HG03460 (cell line): ENCODE data around the gene VAMP4.
A peak's percentile ranks its signal among the peaks of the same experiment; 100 is the strongest.
"Not testable (repeated sequence)": the region's sequence is repeated elsewhere in the genome, so short reads cannot be mapped to it uniquely, and the experiment has no call there.

ENCODE experiments used
- ATAC-seq: cut with Tn5 transposase; IDR thresholded peaks from one replicate; pipeline ENCODE4 v1.9.1; 2021; ENCODE audit not compliant: unreplicated experiment

VAMP4 gene

GRCh38 chr1:171753182-171753581 is 11.3 kb upstream of the VAMP4 start:
- ATAC-seq = no peak

GRCh38 chr1:171751221-171751620 is 9.4 kb upstream of the VAMP4 start:
- no peak for ATAC-seq

- no peak for ATAC-seq
Observed at GRCh38 chr1:171748651-171749050, 6.8 kb upstream of the VAMP4 start.

DNA sequence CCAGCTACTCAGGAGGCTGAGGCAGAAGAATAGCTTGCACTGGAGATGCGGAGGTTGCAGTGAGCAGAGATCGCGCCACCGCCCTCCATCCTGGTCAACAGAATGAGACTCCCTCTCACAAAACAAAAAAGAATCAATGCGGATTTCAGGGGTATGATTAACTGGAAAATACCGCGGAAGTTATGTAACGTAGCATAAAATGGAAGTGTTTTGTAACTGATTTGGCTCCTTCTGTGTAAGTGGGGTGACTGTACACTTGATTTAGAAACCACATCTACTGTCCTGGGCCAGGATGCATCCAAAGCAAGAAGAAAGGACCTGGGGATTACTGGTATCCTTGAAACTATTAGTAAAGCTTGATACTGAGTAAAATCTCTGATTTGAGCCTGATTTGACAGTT is 3.1 kb upstream of the VAMP4 start:
- ATAC-seq = no peak

GRCh38 chr1:171743081-171743870 is 1.4 kb upstream of the VAMP4 start:
- no peak for ATAC-seq

DNA sequence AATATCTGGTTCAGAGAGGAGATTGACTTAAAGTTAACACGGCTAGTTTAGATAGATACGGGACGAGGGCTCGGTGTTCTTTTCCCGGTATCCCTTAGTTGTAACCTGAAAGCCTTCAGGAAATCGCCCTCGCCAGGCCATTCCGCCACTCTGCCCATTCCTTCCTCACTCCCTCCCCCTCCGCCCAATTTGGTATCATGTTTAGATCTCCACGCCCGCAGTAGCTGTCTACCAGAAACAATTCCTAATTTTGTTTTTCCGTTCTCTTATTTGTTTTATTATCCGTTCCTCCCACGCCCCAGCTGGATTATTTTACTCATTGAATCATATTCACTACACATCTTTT is 685 bp upstream of the VAMP4 start:
- peak; percentile 10 for ATAC-seq

GRCh38 chr1:171740987-171741871 is 636 bp downstream of the VAMP4 start:
- peak; percentile 30 for ATAC-seq

DNA sequence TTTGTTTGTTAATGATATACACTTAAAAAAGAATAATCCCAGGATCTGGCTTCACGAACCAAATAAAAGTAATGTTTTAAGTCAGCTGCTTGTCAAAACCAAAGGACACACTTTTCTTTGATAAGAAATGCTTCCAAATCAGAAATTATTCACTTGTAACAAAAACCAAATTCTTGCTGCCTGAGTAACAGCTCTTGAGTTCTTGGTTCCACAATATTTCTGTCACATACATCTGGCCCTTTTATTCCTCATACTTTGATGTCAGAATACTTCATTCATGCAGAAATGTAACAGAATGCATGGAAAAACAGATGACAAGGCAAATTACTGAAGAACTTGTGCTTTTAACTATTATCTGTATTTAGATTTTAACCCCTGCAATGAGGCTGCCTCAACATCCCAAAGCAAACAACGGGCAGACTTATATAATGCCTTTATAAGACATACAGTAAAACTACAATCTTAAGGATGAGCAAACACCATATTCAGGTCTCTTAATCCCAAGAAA is 1.5 kb downstream of the VAMP4 start:
- ATAC-seq = no peak

DNA sequence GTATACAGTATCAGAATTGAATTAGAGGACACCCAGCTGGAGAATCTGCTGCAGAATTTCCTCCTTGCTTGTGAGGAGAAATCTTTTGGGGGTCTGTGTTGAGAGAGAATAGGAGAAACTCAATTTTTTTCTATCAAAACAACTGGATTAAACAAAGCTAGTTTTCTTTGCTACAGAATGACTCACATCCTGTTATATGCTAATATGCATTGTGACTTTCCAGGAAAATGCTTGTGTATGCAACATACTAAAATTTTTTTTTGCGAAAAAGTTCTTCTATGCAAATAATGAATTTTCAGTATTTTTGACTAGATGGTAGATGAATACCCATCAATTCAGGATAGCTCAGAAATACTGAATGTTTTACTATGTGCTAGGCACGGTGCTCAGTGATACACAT is 2.2 kb downstream of the VAMP4 start:
- no peak for ATAC-seq

GRCh38 chr1:171738911-171739310 is 3.0 kb downstream of the VAMP4 start:
- ATAC-seq = no peak

- no peak for ATAC-seq
Observed at GRCh38 chr1:171736196-171736595, 5.7 kb downstream of the VAMP4 start.

DNA sequence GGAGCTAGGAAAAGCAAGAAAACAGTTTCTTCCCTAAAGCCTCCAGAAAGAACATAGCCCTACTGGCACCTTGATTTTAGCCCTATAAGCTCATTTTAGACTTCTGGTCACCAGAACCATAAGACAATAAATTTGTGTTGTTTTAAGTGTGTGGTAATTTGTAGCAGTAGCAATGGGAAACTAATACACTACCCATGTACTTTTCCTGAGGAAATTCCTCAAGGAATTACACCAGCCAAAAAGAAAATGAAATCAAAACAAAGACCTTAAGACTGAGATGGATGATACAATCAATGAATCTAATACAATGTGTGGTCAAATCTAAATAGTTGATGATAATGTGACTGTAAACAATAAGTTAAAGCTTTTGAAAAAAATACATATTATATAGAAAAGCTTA is 11.8 kb downstream of the VAMP4 start:
- no peak for ATAC-seq

DNA sequence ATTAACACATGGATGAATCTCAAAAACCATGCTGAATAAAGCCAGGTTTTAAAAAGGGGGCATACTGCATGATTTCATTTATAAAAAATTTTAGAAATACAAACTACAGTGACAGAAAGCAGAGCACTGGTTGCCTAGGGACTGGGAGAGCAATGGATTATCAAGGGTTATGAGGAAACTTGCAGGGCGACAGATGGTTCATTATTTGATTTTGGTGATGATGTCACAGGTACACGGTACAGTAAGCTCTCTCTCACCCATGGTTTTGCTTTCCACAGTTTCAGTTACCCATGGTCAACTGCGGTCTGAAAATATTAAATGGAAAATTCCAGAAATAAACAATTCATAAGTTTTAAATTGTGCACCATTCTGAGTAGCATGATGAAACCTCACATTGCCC is 14.1 kb downstream of the VAMP4 start:
- ATAC-seq = no peak

DNA sequence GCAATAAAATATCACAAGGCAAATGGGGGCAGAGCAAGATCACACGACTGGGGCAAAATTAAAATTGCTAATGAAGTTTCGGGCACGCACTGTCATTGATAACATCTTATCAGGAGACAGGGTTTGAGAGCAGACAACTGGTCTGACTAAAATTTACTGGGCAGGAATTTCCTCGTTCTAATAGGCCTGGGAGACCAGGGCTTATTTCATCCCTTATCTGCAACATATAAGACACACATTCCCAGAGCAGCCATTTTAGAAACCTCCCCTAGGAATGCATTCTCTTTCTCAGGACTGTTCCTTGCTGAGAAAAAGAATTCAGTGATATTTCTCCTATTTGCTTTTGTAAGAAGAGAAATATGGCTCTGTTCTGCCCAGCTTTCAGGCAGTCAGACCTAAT is 18.7 kb downstream of the VAMP4 start:
- ATAC-seq = not testable (repeated sequence)

GRCh38 chr1:171718848-171719247 is 23.0 kb downstream of the VAMP4 start:
- ATAC-seq = no peak

GRCh38 chr1:171718216-171718615 is 23.6 kb downstream of the VAMP4 start:
- ATAC-seq = no peak

GRCh38 chr1:171717062-171717718 is 24.7 kb downstream of the VAMP4 start:
- no peak for ATAC-seq

GRCh38 chr1:171716616-171717015 is 25.2 kb downstream of the VAMP4 start:
- no peak for ATAC-seq

- no peak for ATAC-seq
Observed at GRCh38 chr1:171715813-171716251, 26.0 kb downstream of the VAMP4 start.

GRCh38 chr1:171712341-171712740 is 29.5 kb downstream of the VAMP4 start:
- no peak for ATAC-seq

- ATAC-seq = no peak
Observed at GRCh38 chr1:171711643-171712042, 30.2 kb downstream of the VAMP4 start.
